OCI-LY7 (cell line): ENCODE measurements around the gene SGSM1. TPM values are rescaled to one million over a fixed set of nuclear protein-coding genes. Genes with fewer than 3 reads are reported as not detected.

Experiments
- BruUV-seq: library from RNA; stranded (reverse); fragments of 400-500 nt; replicated peaks from 2 replicates; lab custom pipeline; 2021; lab: Mats Ljungman, UMichigan
- CTCF ChIA-PET: fragments of 300-600 bp; sonication (Branson Sonifier 250); formaldehyde crosslinking; loops from one replicate; lab custom pipeline; 2022; ENCODE audit warnings: antibody characterized with exemption; ENCODE audit not compliant: unreplicated experiment; lab: Charles Lee
- POLR2A ChIA-PET: fragments of 300-600 bp; sonication (Branson Sonifier 250); formaldehyde crosslinking; loops from one replicate; lab custom pipeline; 2022; ENCODE audit warnings: antibody characterized with exemption; lab: Charles Lee
- DNase-seq: peaks from one replicate; pipeline ENCODE4 v3.0.0-alpha.2; 2015; ENCODE audit warnings: low spot score
- H2AFZ ChIP-seq: fragments of 200-600 bp; sonication (generic), shearing (Covaris generic); 2 replicates; pipeline ENCODE4 v1.6.1; 2014; ENCODE audit warnings: mild to moderate bottlenecking, antibody characterized with exemption, low read length, moderate library complexity
- H3K27ac ChIP-seq: fragments of 200-600 bp; sonication (generic); 2 replicates; pipeline ENCODE4 v1.5.1; 2014; ENCODE audit warnings: mixed run types, low read depth, mild to moderate bottlenecking, moderate library complexity, low read length, inconsistent platforms; ENCODE audit not compliant: poor library complexity, severe bottlenecking
- H3K36me3 ChIP-seq: fragments of 200-600 bp; sonication (generic); 2 replicates; pipeline ENCODE4 v1.6.1; 2014; ENCODE audit warnings: mild to moderate bottlenecking, antibody characterized with exemption, low read length, moderate library complexity, mixed read lengths; ENCODE audit not compliant: insufficient read depth
- H3K4me1 ChIP-seq: fragments of 200-600 bp; sonication (generic); 2 replicates; pipeline ENCODE4 v1.5.1; 2014; ENCODE audit warnings: mild to moderate bottlenecking, low read length; ENCODE audit not compliant: insufficient read depth, poor library complexity, severe bottlenecking
- H3K4me2 ChIP-seq: fragments of 200-600 bp; sonication (generic); 2 replicates; pipeline ENCODE4 v1.6.1; 2014; ENCODE audit warnings: mild to moderate bottlenecking, low read length
- H3K4me3 ChIP-seq: fragments of 200-600 bp; sonication (generic); 2 replicates; pipeline ENCODE4 v1.5.1; 2014; ENCODE audit warnings: mild to moderate bottlenecking, low read depth, low read length; ENCODE audit not compliant: poor library complexity, severe bottlenecking
- H3K79me2 ChIP-seq: fragments of 200-600 bp; sonication (generic); 2 replicates; pipeline ENCODE4 v1.6.1; 2016; ENCODE audit warnings: low read depth, mild to moderate bottlenecking, low read length, moderate library complexity, mixed read lengths; ENCODE audit not compliant: insufficient read depth
- H3K9me2 ChIP-seq: fragments of 200-600 bp; sonication (generic); 2 replicates; pipeline ENCODE4 v1.6.1; 2016; ENCODE audit warnings: mild to moderate bottlenecking, low read length, mixed read lengths; ENCODE audit not compliant: insufficient read depth
- H3K9me3 ChIP-seq: fragments of 200-600 bp; sonication (generic); 2 replicates; pipeline ENCODE4 v1.6.1; 2014; ENCODE audit warnings: mild to moderate bottlenecking, mixed run types, low read length, mixed read lengths
- H4K20me1 ChIP-seq: fragments of 200-600 bp; sonication (generic); 2 replicates; pipeline ENCODE4 v1.6.1; 2014; ENCODE audit warnings: mild to moderate bottlenecking, antibody characterized with exemption, low read length, moderate library complexity, mixed read lengths; ENCODE audit not compliant: insufficient read depth
- EZH2phosphoT487 ChIP-seq: fragments of 200-600 bp; sonication (generic); IDR thresholded peaks from 2 replicates; pipeline ENCODE4 v1.6.1; 2018; ENCODE audit warnings: low read depth, borderline replicate concordance, mild to moderate bottlenecking, mixed run types, antibody characterized with exemption, low read length, moderate library complexity, mixed read lengths
- intact Hi-C: fragments of 100-400 bp; cut with micrococcal nuclease; formaldehyde crosslinking; loops from one replicate; pipeline ENCODE4 v1.10.0; 2022; ENCODE audit not compliant: unreplicated experiment
- total RNA-seq, 2 experiments: library from RNA; depleted of rRNA in 1 of 2; stranded (reverse); fragments of >200 nt in 1 of 2; shearing (Covaris generic) in 1 of 2; gene quantifications; 2 replicates each; pipeline ENCODE4 v1.2.3, GENCODE V29; 2014 to 2022
- TF ChIP-seq, protein P1 (sequence below): fragments of 200-600 bp; sonication (generic); conservative IDR thresholded peaks from 2 replicates; pipeline ENCODE4 v1.5.1; 2014; ENCODE audit warnings: mild to moderate bottlenecking, antibody characterized with exemption, low read length, moderate library complexity, mixed read lengths

The SGSM1 gene
- total RNA-seq, 2 experiments from 2014 or later, result not detected

DNA sequence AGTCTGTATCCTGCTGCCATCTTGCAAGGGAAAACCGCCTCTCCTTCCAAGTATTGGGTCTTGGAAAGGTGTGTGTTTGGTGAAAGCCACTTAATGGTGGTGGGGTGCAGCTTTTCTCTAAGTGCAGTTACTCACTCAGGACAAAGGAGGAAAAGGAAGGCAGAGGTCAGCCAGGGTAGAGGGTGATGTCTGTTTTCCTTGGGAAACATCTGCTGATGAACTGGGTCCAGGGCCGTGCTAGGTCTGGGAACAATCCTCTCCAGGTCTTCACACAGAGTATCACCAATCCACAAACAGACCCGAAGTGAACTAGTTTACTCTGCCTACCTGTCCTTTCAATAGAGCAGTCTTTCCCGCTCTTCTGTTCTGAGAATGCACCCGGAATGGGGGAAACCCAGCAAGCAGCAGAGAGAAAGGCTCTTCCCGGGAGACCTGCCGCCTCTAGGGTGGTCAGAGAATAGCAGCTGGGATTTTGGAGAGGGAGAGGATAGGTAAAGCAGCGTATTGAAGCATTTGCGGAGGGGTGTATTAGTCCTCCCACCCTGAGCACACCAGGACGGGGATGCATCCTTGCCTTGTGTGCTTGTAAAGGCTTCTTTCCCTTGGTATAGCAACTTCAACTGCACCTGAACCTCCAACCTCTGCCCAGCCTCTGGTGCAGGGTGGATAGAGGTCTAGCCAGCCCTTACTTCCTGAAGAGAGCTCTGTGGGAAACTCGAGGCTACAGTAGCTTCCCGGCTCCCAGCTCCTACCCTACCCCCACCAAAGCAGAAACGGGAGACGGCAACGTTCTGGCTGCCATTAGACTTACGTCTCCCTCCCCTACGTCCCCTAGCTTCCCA is 119.8 kb downstream of the SGSM1 start:
- Histone ChIP-seq H3K79me2 (no peaks in the 10 kb centered on the region), H2AFZ (no peak overlapping the region), H3K4me2 (no peak overlapping the region), H3K4me3 (no peak overlapping the region), H3K4me1 (no peaks in the 10 kb centered on the region), H3K36me3 (no peaks in the 10 kb centered on the region), H3K27ac (no peak overlapping the region), H3K9me2 (no peaks in the 10 kb centered on the region), H4K20me1 (no peaks in the 10 kb centered on the region), H3K9me3 (no peaks in the 10 kb centered on the region)
- POLR2A ChIA-PET, result no interaction called here
- intact Hi-C loops, result no loop called here
- BruUV-seq, result no TSS peak
- no peak for DNase-seq
- TF ChIP-seq EZH2phosphoT487, result no peak
- TF ChIP-seq, protein P1, sequence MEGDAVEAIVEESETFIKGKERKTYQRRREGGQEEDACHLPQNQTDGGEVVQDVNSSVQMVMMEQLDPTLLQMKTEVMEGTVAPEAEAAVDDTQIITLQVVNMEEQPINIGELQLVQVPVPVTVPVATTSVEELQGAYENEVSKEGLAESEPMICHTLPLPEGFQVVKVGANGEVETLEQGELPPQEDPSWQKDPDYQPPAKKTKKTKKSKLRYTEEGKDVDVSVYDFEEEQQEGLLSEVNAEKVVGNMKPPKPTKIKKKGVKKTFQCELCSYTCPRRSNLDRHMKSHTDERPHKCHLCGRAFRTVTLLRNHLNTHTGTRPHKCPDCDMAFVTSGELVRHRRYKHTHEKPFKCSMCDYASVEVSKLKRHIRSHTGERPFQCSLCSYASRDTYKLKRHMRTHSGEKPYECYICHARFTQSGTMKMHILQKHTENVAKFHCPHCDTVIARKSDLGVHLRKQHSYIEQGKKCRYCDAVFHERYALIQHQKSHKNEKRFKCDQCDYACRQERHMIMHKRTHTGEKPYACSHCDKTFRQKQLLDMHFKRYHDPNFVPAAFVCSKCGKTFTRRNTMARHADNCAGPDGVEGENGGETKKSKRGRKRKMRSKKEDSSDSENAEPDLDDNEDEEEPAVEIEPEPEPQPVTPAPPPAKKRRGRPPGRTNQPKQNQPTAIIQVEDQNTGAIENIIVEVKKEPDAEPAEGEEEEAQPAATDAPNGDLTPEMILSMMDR, result no peak
- CTCF ChIA-PET, result no interaction called here

DNA sequence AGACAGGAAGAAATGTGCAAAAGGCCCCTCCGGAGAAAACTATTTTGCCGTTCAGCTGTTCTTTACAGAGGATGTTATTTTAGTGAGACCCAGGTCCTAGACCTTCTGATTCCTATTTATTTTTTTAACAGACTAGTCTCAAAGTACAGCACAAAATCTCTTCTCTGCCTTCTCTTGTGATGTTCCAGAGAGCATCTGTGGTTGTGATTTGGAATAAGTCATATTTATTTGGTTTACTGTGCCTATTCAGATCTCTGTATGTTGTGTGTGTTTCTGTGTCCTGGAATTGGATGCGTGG is 120.4 kb downstream of the SGSM1 start:
- DNase-seq, result no peak
- TF ChIP-seq, protein P1, result no peak
- no peak for TF ChIP-seq EZH2phosphoT487
- ChIA-PET CTCF (no interaction called here), POLR2A (no interaction called here)
- Histone ChIP-seq H3K4me2 (no peak overlapping the region), H3K27ac (no peak overlapping the region), H3K9me2 (no peaks in the 10 kb centered on the region), H3K4me1 (no peaks in the 10 kb centered on the region), H2AFZ (no peak overlapping the region), H4K20me1 (no peaks in the 10 kb centered on the region), H3K9me3 (no peaks in the 10 kb centered on the region), H3K79me2 (no peaks in the 10 kb centered on the region), H3K36me3 (no peaks in the 10 kb centered on the region), H3K4me3 (no peak overlapping the region)
- intact Hi-C loops, result no loop called here
- BruUV-seq, result no TSS peak

DNA sequence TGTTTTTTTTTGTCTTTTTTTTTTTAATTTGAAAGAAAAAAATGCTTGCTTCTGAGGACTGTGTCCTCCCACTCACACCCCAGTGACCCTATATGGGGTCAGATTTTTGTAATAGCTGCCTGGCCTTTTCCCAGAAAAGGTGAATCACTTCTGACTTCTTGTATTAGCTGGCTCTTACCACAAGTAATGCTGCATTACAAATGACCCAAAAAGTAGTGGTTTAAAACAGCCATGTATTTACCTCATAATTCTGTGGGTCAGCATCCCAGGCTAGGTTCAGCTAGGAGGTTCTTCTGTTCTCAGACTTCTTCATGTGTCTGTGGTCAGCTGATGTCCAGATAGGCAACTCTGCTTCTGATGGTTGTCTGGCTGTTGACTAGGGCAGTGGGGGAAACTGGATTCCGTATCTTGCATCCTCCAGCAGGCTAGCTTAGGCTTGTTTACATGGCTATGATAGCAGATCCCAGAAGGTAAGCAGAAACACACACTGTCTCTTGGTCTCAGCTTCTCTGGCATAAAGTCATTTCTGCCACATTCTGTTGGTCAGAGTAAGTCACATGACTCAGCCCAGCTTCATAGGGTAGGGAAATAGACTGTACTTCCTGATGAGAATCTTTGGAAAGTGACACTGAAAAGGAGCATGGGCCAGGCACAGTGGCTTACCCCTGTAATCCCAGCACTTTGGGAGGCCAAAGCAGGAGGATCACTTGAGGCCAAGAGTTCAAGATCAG is 121.0 kb downstream of the SGSM1 start:
- TF ChIP-seq, protein P1, result no peak
- TF ChIP-seq EZH2phosphoT487, result no peak
- no peaks in the 10 kb centered on the region for H3K36me3 ChIP-seq
- DNase-seq, result no peak
- CTCF ChIA-PET, result no interaction called here
- H3K4me1 ChIP-seq, result no peaks in the 10 kb centered on the region
- no peaks in the 10 kb centered on the region for H3K9me2 ChIP-seq
- no peak overlapping the region for H3K4me3 ChIP-seq
- H3K9me3 ChIP-seq, result no peaks in the 10 kb centered on the region
- no peak overlapping the region for H3K4me2 ChIP-seq
- BruUV-seq, result no TSS peak
- no peaks in the 10 kb centered on the region for H4K20me1 ChIP-seq
- no peak overlapping the region for H3K27ac ChIP-seq
- H2AFZ ChIP-seq, result no peak overlapping the region
- intact Hi-C loops, result no loop called here
- no peaks in the 10 kb centered on the region for H3K79me2 ChIP-seq
- POLR2A ChIA-PET, result no interaction called here
